Esophagus squamous epithelium (tissue), 5 donors: ENCODE data around the gene FARP2. TPM values are rescaled to one million over a fixed set of nuclear protein-coding genes. Genes with fewer than 3 reads are reported as not detected.
"Not testable (repeated sequence)": the region's sequence is repeated elsewhere in the genome, so short reads cannot be mapped to it uniquely, and the experiment has no call there.

Source experiments
- DNase-seq: peaks from one replicate; lab custom pipeline; 2025; lab: John Stamatoyannopoulos, UW
- H3K27ac ChIP-seq, 4 donors: fragments of 200-600 bp; sonication (generic); one replicate each; pipeline ENCODE4 v1.5.1; 2016 to 2019; ENCODE audit warnings: mild to moderate bottlenecking in 1 of 4
- H3K27me3 ChIP-seq, 4 donors: fragments of 200-600 bp; sonication (generic); 1 replicate in 3 of 4; 2 replicates in 1 of 4; pipeline versions ENCODE4 v1.5.1 to v1.6.0; 2017 to 2021; ENCODE audit warnings: antibody characterized with exemption in 1 of 4
- H3K36me3 ChIP-seq, 3 donors: fragments of 200-600 bp; sonication (generic); one replicate each; pipeline ENCODE4 v1.5.1; 2016 to 2019
- H3K4me1 ChIP-seq, 3 donors: fragments of 200-600 bp; sonication (generic); one replicate each; pipeline ENCODE4 v1.5.1; 2017 to 2019
- H3K4me3 ChIP-seq, 4 donors: fragments of 200-600 bp; sonication (generic); 1 replicate in 3 of 4; 2 replicates in 1 of 4; pipeline ENCODE4 v1.5.1; 2016 to 2019; ENCODE audit warnings: mild to moderate bottlenecking in 2 of 4, moderate library complexity in 1 of 4
- H3K9me3 ChIP-seq, 3 donors: fragments of 200-600 bp; sonication (generic); one replicate each; pipeline ENCODE4 v1.5.1; 2016 to 2019
- CTCF ChIP-seq, 6 experiments: fragments of 450-650 bp in 4 of 6; fragments of 200-600 bp in 2 of 6; sonication (generic) in 2 of 6; IDR thresholded peaks; one replicate each; pipeline ENCODE4 v1.5.1; 2016 to 2019; ENCODE audit warnings: antibody characterized with exemption in 6 of 6, mild to moderate bottlenecking in 4 of 6, moderate library complexity in 4 of 6
- POLR2A ChIP-seq, 4 donors: fragments of 450-650 bp; IDR thresholded peaks; one replicate each; pipeline ENCODE4 v1.6.1; 2017; ENCODE audit warnings: antibody characterized with exemption in 4 of 4, mild to moderate bottlenecking in 4 of 4, moderate library complexity in 3 of 4
- WGBS, 2 donors: methylation state at CpG; one replicate each; pipeline ENCODE4 v1.1.5; 2018; 5-methylcytosine and 5-hydroxymethylcytosine counted together
- intact Hi-C: fragments of 100-400 bp; cut with DNase I; formaldehyde crosslinking; loops from one replicate; pipeline ENCODE4 v1.15.0; 2022
- total RNA-seq, 4 donors: library from RNA; depleted of rRNA; stranded (reverse); fragments of >200 nt; gene quantifications; one replicate each; pipeline ENCODE4 v1.1.0, GENCODE V29; 2016
- donor health status: DM: yes; HTN: yes; CAD: no.

The FARP2 gene
- total RNA-seq, 4 donors from 2014 or later: 20.8 to 41.8 (median 37.1) TPM

DNA sequence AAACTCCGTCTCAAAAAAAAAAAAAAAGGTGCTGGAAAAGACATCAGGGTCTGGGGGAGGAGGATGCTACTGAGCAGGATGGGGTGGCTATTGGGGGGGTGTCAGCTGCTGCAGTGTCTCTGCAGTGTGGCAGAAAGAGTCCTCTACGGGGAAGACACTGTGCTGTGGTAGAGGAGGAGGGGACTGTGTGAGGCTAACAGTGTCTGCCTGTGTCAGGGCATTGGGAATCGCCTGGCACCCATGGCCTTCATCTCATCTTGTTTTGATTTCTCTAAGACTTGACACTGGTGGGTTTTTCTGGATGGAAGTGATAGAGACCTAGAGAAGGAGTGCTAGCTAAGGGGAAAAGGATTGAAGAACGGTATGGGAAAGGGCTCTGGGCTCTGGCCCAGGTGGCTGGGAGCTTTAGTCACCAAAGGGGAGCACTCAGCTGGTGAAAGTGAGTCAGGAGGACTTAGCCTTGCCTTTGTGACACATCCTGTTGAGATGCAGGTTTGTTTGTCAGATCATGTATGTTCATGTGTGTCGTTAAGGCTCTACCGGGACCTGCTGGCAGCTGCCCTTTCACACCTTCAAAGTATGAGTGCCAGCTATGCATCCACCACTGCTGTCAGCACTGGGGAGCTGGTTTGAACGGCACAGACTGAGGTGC, 58.0 kb downstream of the FARP2 start:
- no peaks in the 10 kb centered on the region for H3K27me3 ChIP-seq
- no peaks in the 10 kb centered on the region for H3K9me3 ChIP-seq
- H3K4me1 ChIP-seq: no peaks in the 10 kb centered on the region
- 57 to 59% methylated on average over 7 of the region's 7 CpGs for WGBS, 2 donors
- TF ChIP-seq CTCF (IDR thresholded peaks at IDR 0.05): no peak
- no peak for TF ChIP-seq POLR2A (IDR thresholded peaks at IDR 0.05)
- no peak overlapping the region for H3K4me3 ChIP-seq
- intact Hi-C loops: no loop called here
- H3K27ac ChIP-seq: no peak overlapping the region
- DNase-seq: no peak
- H3K36me3 ChIP-seq: peaks cover 11 to 100% (median 22%) of the 10 kb centered on the region in 3 donors

GRCh38 chr2:241415196-241415595, 59.1 kb downstream of the FARP2 start:
- Histone ChIP-seq H3K4me3 (no peak overlapping the region), H3K36me3 (peaks cover 11 to 100% (median 18%) of the 10 kb centered on the region in 3 donors), H3K27me3 (no peaks in the 10 kb centered on the region), H3K27ac (no peak overlapping the region), H3K4me1 (no peaks in the 10 kb centered on the region), H3K9me3 (no peaks in the 10 kb centered on the region)
- no CpG with 5 or more reads among the region's 3 CpGs for whole genome bisulfite sequencing, 2 donors
- no peak for DNase-seq
- intact Hi-C loops: no loop called here
- TF ChIP-seq POLR2A (IDR thresholded peaks at IDR 0.05) (no peak), CTCF (IDR thresholded peaks at IDR 0.05) (no peak)

- intact Hi-C loops: no loop called here
- Histone ChIP-seq H3K36me3 (peaks cover 11 to 100% (median 31%) of the 10 kb centered on the region in 3 donors), H3K27ac (no peak overlapping the region), H3K9me3 (no peaks in the 10 kb centered on the region), H3K4me1 (no peaks in the 10 kb centered on the region), H3K27me3 (no peaks in the 10 kb centered on the region), H3K4me3 (no peak overlapping the region)
- DNase-seq: no peak
- 81% methylated on average over 6 of the region's 6 CpGs for WGBS, 2 donors
- TF ChIP-seq POLR2A (IDR thresholded peaks at IDR 0.05) (no peak), CTCF (IDR thresholded peaks at IDR 0.05) (no peak)
Measured at GRCh38 chr2:241417626-241418025, 61.5 kb downstream of the FARP2 start.

DNA sequence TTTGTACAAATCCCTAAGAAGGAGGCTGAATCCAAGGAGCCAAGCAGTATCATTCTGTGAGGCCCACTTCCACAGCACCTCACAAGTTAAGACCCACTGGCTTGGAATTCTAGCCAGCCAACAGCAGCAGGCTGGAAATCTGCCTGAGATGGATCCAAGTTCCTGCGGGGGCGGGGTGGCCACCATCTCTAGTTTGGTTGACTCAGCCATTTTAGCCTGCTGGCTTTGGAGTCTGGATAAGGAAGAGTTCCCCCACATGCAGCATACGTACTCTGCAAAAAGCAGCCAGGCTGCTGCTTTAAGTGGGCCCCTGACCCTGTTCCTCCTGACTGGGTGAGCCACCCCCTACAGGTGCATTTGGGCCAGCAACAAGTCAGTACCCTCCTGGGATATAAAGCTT, 65.2 kb downstream of the FARP2 start:
- WGBS, 2 donors: 100% methylated on average over 3 of the region's 3 CpGs; no CpG with 5 or more reads in 1 of the 2 donors
- intact Hi-C loops: no loop called here
- no peaks in the 10 kb centered on the region for H3K27me3 ChIP-seq
- TF ChIP-seq CTCF (IDR thresholded peaks at IDR 0.05) (no peak), POLR2A (IDR thresholded peaks at IDR 0.05) (no peak)
- H3K9me3 ChIP-seq: peaks cover 0 to 6% (median 0%) of the 10 kb centered on the region in 3 donors
- DNase-seq: no peak
- no peaks in the 10 kb centered on the region for H3K4me1 ChIP-seq
- no peak overlapping the region for H3K27ac ChIP-seq
- H3K36me3 ChIP-seq: peaks cover 11 to 74% (median 13%) of the 10 kb centered on the region in 3 donors
- H3K4me3 ChIP-seq: no peak overlapping the region

DNA sequence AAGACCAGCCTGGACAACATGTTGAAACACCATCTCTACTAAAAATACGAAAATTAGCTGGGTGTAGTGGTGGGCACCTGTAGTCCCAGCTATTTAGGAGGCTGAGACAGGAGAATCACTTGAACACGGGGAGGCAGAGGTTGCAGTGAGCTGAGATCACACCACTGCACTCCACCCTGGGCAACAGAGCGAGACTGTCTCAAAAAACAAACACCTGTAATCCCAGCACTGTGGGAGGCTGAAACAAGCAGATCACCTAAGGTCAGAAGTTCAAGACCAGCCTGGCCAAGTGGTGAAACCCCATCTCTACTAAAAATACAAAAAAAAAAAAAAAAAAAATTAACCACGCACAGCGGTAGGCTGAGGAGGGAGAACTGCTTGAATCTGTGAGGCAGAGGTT, 65.9 kb downstream of the FARP2 start:
- WGBS, 2 donors: 86 to 94% methylated on average over 5 of the region's 5 CpGs
- H3K36me3 ChIP-seq: peaks cover 11 to 68% (median 13%) of the 10 kb centered on the region in 3 donors

More for the DNA sequence above, 65.9 kb downstream of the FARP2 start:
- H3K9me3 ChIP-seq, DNase-seq, H3K27ac ChIP-seq, H3K4me1 ChIP-seq, intact Hi-C loops, H3K4me3 ChIP-seq, H3K27me3 ChIP-seq: not testable (repeated sequence)
